GM18907 (cell line): ENCODE results near the gene STK17B.
"Not testable (repeated sequence)": the region's sequence is repeated elsewhere in the genome, so short reads cannot be mapped to it uniquely, and the experiment has no call there.

ENCODE experiments used
- ATAC-seq: cut with Tn5 transposase; IDR thresholded peaks from one replicate; pipeline ENCODE4 v1.9.1; 2021; ENCODE audit warnings: mild to moderate bottlenecking, moderate library complexity; ENCODE audit not compliant: unreplicated experiment

STK17B gene

GRCh38 chr2:196171248-196171871 lies at the start of gene STK17B:
TSS of gene STK17B (minus strand) at chr2:196171578. CDS start at chr2:196163383, 8,195 bp downstream.
- peak; percentile 61 for ATAC-seq

DNA sequence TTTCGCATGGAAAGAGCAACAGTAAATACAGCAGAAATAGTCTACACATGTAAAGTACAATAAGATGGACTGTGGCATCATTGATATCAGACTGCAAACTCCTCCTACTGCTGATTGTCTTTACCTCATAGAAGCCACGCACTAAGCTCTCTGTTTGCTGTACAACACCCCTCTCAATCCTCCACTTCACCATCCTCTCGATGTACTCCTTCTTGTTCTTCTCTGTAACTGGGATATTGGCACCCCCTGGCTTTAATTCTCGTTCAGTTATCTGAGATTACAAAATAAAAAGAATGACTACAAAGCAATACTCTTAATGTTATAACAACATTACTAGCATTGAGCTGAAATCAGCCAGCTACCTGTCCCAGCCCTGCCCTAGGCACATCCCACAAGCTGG lies 49.3 kb upstream of the STK17B start:
- no peak for ATAC-seq

GRCh38 chr2:196219671-196220070 lies 48.3 kb upstream of the STK17B start:
- ATAC-seq: no peak

GRCh38 chr2:196218106-196218505 lies 46.7 kb upstream of the STK17B start:
- ATAC-seq: no peak

DNA sequence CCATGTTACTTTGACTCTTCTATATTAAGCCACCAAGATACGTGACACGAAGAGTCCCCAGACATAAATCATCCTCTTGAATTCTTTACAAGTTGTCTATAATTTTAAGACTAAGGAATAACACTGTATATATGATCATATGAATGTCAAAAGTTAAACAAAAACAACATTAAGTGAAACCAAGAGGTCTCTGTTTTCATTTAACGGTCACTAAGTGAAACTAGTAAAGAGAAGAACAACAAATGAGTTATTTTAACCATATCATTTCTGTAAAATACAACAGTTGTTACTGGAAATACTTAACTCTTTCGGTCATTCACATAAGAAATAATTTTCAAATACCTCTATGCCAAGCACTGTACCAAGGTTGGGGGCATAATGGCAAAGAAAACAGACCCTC lies 45.7 kb upstream of the STK17B start:
- no peak for ATAC-seq

DNA sequence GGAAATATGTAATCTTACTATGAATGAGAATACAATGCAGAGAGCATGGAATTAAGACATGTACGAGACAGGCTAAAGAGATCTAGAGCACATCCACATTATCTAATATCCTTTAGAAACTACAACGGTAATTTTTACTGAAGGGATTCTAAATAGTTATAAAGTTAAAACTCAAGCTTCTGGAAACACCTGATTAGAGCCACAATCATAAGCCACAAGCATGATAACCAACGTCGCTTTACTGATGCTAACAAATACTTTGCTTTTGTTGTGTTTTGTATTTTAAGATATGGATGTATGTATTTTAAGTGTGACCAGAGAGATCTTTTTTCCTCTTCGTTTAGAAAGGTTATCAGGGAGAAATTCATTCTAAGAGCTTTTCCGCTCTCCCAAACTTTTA lies 44.0 kb upstream of the STK17B start:
- no peak for ATAC-seq

- no peak for ATAC-seq
Observed at GRCh38 chr2:196214156-196214555, 42.8 kb upstream of the STK17B start.

DNA sequence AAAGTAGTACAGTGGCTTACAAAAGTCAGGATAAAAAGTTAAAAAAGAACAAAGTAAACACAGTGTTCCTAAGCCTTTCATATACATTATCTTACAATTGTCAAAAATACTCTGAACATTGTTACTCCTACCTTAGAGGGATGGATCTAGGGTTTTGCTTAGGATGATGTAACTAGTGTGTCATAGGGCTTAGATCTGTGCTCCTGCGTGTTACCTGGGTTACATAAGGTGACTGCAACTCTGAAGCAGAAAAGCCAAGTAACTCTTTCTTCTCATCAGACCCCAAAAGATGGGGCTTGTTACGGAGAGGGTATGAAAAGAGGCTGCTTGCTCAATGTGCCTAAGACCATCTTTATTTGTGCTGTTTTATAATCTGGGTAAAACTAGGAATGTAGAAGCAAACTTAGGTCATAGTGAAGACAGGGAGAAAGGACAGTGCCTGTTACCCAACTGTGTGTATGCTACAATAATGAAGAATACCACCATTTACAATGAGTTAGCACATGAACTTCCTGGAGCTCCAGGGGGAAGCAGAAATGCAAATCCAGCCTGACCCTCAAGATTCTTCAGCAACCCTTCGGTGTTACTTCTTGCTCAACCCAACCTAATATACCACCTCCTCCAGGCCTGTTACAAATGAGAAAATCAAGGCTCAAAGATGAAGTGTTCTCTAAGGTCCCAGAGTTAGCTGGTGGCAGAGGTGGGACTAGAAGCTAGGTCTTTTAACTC lies 42.0 kb upstream of the STK17B start:
- ATAC-seq: no peak

DNA sequence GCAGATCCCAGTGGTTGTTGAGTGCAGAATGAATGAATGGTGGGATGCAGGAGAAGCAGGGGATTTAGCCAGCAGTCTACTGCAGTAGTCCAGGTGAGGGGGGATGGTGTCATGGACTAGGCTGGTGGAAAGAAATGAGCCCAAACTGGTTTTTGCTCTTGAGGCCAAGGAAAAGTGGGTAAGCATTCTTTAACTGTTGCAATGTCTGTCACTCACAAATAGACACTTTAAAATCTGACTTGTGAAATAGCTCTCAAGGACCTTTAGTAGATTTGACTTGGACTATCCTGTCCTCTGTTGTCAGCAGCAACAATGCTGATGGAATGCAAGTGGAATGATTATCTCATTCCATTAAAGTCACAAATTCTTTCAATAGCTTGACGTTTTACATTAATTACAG lies 37.5 kb upstream of the STK17B start:
- no peak for ATAC-seq

DNA sequence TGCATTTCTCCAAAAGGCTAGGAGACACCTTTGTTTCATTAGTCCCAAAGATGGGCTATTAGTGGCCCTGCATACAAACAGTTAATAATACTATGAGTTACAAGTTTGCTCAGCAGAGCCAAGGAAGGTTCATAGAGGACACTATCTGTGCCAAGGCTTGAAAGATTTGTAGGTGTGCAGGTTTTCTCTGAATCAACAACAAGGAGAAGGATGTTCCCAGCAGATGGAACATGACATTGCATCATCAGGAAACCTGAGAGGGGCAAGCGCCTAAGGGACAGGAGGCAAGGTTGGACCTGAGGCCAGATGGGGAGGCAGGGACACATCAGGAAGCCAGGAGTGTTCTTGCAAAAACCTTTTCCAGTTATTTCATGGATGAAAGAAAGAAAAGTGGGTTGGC lies 35.4 kb upstream of the STK17B start:
- ATAC-seq: no peak

DNA sequence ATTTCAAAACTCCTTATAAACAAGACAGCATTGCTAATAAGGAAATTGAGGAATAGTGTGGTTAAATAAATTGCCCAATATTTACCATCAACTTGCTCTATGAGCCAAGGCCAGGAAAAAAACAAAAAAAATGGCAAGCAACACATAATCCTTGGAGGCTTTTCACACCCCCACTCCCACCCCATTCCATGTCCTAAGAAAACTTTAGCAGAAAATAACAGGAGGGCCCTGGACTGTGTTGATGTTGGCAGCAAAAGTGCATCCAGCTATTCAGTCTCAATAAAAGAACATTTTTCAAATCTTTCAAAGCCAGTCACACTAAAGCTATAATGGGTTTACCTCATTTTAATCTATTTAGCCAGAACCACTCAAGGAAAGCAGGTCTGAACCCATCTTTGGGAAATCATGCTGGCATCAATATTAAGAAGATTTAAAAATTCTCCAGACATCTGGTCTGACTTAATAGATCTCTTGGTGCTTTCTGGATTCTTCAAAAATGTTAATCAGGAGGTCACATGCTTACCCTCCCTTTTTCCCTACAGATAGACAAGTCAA lies 34.6 kb upstream of the STK17B start:
- no peak for ATAC-seq

GRCh38 chr2:196205011-196205766 lies 33.8 kb upstream of the STK17B start:
- no peak for ATAC-seq

DNA sequence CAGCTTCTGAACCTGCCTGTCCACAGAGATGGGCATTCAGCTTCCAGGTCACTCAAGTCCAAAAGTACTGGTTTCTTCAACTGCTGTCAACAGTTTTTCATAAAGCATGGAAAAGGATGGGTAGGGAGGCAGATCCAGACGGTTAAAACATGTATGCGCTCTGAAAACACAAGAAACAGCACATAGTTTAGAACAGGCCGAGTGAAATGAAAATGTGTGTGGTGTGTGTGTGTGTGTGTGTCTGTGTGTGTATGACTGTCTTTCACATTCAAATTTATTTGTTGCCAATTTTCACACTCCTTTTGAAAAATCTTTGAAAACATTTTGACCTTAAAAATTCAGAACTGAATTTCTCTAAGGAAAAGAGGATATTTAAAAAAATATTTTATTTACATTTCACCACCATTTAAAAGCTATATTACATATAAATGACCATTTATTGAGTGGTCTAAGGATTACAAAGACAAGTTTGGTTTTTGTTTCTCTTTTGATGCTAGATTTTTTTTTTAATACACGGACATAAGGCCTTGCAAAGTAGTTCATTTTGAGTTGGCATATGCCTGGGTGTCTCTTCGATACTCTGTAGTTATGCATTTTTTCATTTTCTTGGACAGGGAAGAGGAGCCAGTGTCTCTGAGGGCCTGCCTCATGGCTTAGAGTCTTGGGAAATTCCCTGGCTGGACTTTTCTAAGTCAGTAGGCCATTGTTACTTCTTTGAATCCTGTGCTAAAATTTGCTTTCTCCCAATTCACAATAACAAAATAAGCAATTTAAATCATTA lies 30.0 kb upstream of the STK17B start:
- ATAC-seq: no peak

GRCh38 chr2:196200557-196200956 lies 29.2 kb upstream of the STK17B start:
- peak; percentile 99 for ATAC-seq

- ATAC-seq: no peak
Observed at GRCh38 chr2:196195758-196196157, 24.4 kb upstream of the STK17B start.

DNA sequence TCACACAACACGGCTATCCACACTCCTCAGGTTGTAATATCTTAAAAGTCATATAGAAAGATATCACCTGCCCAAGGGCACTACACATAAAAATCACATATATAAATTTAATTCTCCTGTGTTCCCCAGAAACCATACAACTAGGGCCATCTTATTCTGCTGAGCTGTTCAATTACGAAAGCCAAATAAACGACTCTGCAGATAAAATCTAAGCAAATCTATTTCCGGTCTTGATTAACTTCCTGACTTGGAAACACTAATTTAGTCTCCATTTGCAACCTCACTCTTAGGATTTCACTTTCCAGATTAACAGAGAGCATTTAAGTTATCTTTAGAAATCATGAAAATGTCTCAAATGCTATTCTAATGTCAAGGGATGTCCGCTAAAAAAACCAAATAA lies 23.9 kb upstream of the STK17B start:
- ATAC-seq: no peak

DNA sequence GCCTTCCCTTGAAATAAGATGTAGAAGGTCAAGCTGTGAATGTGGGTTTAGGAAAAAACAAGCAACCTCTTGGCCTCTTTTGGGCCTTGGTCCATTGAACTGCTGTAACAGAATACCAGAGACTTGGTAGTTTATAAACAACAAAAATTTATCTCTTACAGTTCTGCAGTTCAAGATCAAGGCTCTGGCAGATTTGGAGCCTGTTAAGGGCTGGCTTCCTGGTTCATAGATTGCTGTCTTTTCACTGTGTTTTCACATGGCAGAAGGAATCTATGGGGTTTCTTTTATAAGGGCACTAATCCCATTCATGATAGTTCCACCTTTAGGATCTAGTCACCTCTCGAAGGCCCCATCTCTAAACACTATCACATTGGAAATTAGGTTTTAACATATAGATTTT lies 20.2 kb upstream of the STK17B start:
- ATAC-seq: no peak

GRCh38 chr2:196187898-196188458 lies 16.6 kb upstream of the STK17B start:
- peak; percentile 50 for ATAC-seq

GRCh38 chr2:196187175-196187700 lies 15.9 kb upstream of the STK17B start:
- not testable (repeated sequence) for ATAC-seq

- no peak for ATAC-seq
Observed at GRCh38 chr2:196186266-196186980, 15.0 kb upstream of the STK17B start.
